NCI-H226 (cell line): ENCODE results near the gene C1QTNF6.

ENCODE experiments used
- DNase-seq: peaks from one replicate; pipeline ENCODE4 v3.0.0-alpha.2; 2015

The C1QTNF6 gene

DNA sequence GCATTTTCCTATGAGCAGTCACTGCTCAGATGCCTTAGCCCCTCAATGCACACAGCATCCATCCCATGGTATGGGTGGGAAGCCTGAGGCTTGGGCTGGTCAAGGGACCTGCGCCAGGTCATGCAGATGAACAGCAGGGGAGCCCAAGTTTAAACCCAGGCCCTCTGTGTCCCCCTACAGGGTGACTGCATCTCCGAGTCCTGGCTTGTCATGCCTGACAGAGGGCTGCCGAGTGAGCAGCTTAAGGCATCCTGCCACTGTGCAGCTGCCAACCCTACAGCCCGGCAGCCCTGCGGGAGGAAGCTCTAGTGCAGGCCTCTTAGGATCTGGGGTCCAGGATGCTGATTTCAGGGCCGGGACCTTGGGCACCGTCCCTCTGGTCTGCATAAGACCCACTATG lies 48.3 kb downstream of the C1QTNF6 start:
- no peak for DNase-seq

GRCh38 chr22:37138849-37139561 lies 49.0 kb downstream of the C1QTNF6 start:
- no peak for DNase-seq

DNA sequence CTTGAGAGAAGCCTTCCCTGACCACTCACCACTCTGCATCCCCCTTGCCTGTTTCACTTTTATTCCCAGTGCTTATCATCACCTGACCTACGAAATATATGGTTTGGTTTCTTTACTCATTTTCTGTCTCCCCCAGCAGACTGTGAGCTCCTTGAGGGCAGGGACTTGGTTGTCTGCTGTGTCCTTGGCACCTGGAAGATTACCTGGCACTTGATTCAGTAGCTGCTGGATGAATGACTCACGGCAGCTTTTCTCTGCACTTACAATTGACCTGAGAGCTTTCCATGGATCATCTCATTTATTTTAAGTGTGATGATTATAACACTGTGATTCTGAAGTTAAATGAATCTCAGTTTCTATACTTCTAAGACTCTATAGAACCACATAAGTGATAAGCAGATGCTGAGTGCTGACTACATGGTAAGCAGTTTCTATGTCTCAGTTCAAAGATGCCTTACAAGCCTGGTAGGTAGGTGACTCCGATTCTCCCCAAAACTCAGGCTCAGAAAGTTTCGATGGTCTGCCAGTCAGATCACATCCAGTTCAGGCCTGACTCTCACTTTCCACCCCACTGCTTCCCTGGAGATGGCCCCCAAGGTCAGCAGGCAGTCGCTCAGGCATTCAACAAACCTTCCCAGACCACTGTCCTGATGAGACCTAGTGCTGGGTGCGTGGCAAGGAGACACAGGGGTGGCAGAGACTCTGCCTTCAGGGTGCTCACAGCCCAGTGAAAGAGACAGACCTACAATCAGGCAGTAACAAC lies 50.0 kb downstream of the C1QTNF6 start:
- DNase-seq, result no peak

- DNase-seq, result no peak
These were observed 50.9 kb downstream of the C1QTNF6 start for GRCh38 chr22:37137131-37137530.

DNA sequence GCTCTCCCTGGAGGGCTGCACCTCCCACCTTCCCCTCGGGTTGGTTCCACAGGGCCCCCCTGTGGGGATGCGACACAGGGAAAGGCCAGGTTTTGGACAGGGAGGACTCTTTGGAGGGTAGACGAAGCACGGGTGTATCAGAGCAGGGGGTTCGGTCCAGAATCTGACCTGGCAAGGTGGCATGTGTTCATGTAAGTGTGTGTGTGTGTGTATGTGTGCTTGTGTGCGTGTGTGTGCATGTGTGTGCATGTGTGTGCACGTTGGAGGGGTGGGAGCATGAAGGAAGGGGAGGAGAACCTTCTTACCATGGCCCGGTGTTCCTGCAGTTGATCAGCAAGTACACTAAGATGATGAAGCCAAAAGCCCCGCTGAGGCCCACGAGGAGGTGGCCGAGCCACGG lies 53.0 kb downstream of the C1QTNF6 start:
- no peak for DNase-seq

DNA sequence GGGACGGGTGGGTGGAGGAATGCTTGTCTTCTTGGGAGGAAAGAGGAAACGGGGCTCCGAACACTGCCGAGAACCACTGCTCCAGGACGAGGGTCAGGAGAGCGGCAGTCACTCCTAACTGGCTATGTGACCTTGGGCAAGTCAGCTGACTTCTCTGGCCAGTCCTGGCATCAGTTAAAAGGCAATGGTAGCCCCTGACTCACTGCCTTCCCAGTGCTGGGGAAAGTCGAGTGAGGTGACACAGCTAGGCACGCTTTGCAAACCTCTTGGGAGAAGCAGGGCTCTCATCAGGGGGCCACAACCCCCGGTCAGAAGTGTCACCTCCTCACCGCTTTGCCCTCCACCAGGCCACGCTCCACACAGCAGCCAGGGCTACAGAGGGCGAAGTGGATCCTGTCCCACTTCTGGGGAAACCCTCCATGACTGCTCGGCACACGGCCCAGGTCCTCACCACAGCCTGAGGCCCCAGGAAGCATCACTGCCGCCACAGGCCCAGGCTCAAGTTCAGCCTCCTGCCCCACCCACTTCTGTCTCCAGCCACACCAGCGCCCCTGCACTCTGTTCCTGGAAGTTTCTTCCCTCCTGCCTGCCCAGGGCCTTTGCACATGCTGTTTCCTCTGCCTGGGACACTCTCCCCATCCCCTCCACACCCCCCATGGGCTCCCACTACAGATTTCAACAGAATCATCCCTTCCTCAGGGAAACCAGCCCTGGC lies 54.6 kb downstream of the C1QTNF6 start:
- no peak for DNase-seq

GRCh38 chr22:37132773-37133172 lies 55.3 kb downstream of the C1QTNF6 start:
- DNase-seq, result no peak
